ENCODE measurements around the gene WDR7.

Gene WDR7

DNA sequence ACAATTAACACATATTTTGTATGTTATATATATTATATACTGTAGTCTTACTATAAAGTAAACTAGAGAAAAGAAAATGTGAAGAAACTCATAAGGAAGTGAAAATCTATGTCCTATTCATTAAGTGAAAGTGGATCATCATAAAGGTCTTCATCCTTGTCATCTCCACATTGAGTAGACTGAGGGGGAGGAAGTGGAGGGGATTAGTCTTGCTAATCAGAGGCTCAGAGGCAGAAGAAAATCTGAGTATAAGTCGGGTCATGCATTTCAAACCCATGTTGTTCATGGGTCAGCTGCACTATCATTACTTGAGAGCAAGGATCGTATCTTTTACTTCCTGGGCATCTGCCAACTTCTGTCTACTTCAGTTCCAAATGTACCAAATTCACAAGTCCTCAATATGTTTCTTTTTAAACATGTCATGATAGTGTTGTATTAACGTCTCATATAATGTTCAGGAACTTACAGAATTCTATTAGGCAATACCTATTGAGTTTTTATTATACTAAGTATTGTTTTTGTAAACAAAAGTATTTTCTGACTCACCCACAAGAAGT lies 286.8 kb downstream of the WDR7 start:
- no peak for DNase-seq (ENCODE audit: low read depth)

DNA sequence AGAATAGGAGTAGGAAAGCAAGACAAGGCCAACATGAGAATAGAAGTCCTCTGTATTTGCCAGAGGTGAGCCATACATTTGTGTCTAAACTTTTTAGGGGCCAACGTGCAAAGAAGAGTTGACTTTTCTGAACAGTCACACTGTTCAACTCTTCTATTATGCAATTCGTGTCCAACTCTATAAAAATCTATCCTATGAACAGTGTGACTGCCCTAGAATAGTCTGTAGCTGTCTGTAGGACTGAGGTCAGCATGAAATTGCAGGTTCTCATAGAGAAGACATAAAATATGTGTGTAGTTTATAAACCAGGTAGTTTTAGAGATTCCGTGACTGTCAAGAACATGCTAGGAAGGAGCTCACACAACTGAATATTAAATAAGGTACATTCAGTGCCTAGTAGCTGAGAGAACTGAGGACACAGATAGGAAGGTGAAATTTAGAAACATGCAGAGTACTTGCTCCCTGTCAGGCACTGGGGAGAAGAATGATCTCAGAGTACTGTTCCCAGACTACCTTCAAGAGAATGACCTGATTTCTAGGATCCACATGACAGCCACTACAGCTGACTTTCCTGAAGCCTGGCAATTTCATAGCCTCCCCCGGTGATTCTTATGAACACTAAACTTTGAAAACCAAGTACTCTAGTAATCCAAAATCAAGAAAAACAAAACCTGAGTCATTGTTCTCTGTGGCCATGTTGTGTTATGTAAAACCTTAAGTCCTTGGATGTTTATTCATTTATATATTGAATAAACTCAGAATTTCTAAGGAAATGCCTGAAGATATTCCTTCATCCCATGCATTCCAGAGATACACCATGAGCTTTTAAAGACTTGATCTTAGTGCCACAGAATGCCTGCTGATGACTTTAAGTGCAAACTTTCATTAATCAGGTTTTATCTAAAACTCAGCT lies 294.3 kb downstream of the WDR7 start:
- DNase-seq (ENCODE audit: low read depth): no peak

DNA sequence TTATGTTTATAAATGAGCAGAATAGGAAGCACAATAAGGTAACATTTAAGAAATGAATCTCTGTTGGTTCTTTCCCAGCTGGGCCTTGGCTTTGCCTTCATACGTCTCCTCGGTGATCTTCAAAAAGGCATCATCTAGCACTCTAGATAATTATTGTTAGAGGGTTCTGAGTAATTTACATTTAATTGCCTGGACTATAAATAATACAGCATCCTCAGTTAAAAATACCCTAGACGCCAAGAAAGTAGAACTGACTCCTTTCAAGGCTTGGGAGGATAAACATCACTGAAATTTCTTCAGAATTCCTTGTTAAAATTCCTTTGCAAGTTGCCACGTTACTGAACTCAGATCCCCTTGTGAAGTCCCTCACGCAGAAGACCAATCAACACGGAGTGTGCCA lies 296.1 kb downstream of the WDR7 start:
- no peak for DNase-seq (ENCODE audit: low read depth)

DNA sequence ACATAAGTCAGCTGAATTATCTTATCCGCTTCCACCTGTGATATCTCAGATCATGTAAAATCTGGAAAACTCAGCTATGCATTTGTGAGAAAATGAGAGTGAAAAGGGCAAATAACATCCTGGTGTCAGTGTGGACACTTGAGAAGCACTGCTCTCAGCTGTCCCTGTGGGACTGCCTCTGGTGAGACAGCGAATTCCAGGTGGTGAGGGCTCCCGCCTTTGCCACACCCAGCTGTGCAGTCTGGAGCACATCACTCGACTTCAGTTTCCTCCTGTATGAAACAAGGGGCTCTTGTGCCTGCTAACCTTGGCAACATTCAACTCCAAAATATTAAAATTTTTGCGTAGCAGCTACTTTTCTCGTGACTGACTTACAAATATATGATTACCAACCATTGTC lies 300.9 kb downstream of the WDR7 start:
- no peak for DNase-seq (ENCODE audit: low read depth)

DNA sequence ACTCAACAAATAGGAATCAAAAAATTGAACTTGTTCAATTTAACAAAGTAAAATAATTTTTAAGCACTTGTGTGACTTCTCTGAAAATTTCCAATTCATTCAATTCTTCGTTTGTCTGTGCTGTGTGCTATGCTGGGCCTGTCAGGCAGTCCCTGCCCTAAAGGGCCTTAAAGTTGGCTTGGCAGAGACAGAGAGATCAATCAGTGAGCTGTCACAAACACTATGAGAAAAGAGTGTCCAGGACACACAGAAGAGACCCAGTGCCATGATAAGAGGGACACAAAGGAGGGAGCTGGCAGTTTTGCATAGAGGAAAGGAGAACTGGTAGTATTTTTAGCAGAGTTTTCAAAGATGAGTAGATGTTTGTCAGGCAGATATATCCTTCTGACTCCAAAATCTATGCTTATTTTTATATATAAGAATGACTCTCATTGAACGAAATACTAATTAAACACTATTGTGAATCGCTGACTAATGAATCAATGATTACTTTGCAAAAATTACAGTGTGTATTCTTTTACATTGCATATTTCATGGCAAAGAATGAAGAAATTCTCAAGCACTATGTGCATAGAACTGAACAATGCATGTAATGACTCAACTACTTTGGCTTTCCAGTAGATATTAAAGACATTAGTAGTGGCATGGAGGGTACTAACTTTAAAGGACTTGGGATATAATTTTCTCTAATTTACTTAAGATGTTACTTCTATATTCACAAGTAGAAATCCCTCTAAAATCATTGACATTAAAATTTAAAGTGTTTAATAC lies 302.5 kb downstream of the WDR7 start:
- no peak for DNase-seq (ENCODE audit: low read depth)

DNA sequence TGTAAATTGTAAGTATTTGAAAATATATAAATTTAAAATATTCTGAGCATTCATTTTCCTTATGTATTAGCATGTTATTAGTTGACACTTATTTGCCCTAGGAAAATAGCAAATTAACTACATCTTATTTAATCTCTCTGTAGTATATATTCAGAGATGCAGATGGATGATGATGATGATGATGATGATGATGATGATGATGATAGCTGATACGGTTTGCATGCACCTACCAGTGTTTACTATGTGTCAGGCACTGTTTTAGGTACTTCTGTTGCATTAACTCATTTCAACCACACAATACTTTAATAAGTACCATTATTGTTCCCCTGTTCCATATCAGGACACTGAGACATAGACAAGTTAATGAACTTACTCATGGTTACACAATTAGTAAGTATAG lies 304.3 kb downstream of the WDR7 start:
- DNase-seq (ENCODE audit: low read depth): no peak

DNA sequence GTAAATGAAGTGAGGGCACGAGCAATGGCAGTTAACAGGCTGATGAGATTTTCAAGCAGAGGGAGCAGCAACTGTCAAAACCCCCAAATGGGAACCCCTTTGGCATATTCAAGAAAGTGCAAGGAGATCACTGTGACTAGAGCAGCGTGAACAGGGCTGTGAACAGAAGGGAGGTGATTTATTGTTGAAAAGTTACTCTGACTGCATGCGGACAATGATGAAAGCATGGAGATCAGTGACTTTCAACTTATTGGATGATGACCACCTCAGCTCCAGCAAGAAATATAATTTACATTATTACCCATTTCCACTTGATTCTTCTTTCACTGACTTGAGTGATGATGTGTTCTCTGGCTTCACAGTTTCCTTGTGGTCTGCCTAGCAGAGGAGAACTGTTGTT lies 308.0 kb downstream of the WDR7 start:
- no peak for DNase-seq (ENCODE audit: low read depth)

DNA sequence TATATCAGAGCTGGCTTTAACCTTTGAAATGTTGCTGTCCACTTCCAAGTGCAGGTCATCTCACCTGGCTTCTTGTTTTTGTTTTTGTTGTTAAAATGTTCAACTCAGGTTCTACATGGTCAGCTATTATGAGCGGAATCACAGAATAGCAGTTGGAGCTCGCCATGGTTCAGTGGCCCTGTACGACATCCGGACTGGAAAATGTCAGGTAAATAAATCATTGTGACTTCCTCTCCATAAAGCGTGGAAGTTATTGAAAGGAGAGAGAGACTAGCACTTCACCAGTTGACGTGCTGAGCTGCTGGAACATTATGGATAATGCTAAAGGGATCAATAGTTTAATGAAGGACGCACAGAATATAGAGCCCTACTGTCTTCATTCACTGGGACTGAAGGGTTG lies 311.2 kb downstream of the WDR7 start:
- no peak for DNase-seq (ENCODE audit: low read depth)

DNA sequence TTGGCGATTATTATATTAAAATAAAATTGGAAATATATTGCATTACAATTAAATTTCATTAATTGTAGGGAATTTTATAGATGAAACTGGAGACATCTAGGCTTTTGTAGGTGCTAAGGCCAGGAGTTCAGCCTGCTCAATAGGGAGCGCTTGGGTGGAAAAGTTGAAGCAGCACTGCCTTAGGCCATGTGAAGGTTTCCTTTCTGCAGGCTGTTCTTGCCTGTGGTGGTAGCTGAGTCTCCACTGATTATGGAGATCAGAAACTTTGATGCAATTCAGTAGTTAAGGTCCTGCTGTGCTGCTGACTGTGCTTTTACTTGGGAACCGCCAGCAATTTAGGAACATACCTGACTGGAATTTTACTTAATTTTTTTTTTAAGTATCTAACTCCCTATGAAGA lies 315.9 kb downstream of the WDR7 start:
- DNase-seq (ENCODE audit: low read depth): no peak

DNA sequence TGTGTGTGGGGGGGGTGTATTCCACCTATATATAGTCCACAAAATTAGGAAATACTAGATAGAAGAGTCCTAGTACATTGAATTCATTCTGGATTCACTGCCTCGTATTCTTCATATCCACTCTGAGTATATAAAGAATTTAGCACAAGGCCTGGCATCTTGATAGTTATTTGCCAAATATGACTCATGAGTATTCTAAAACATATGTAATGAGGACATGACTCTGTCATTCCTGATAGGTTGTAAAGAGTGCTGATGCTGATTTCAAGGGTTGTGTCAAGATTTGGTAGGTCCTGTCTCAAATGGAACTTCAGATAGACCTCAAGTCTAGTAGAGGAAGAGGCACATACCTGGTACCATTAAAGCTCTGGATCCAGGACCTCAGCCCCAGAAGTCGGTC lies 322.3 kb downstream of the WDR7 start:
- DNase-seq (ENCODE audit: low read depth): no peak

DNA sequence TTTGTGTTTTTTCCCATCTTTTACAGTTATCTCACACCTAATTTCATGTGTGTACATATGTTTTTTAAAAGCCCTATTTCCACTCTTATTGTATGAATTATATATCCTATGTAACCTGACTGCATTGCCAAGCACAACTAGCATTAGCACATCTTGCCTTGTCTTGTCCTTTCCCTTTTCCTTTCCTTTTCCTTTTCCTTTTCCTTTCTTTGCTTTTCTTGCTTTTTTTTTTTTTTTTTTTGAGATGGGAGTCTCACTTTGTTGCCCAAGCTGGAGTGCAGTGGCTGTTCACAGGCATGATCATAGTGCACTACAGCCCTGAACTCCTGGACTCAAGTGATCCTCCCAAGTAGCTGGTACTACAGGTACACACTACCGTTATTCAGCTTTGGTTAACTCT lies 323.0 kb downstream of the WDR7 start:
- no peak for DNase-seq (ENCODE audit: low read depth)

DNA sequence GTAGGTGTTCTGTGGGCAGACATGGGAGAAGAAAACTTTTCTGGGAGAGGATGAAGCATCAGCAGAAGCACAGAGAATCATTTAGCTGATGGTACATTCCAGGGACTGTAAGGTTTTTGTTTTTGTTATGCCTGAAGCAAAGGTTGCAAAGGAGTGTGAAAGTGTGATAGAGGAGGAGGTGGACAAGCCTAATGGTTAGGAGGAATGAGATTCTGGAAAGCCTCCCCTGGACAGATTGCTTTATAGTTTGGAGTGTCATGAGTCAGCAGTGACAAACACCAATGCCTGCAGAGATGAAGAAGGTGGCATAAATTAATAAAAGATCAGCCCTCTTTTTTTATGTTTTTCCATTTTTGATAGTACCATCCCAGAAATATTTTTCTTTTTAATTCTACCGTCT lies 324.1 kb downstream of the WDR7 start:
- DNase-seq (ENCODE audit: low read depth): no peak

DNA sequence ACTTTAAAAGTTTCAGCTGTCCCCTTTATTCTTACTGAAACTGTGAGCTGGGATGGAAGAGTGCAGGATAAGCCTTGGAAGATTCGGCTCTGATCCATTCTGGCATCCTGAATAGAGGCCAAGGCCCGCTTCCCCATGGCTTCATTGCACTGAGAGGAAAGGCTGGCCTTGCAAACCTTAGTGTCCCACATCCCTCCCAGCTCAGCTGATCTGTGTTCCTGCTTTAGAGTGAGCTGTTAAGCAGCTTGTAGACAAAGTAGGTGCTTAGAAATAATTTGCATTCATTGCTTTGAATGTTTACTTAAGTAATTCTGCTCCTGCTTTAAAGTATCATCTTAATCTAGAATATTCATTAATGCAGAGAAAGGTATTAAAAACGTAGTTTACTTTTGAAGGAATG lies 326.1 kb downstream of the WDR7 start:
- no peak for DNase-seq (ENCODE audit: low read depth)

DNA sequence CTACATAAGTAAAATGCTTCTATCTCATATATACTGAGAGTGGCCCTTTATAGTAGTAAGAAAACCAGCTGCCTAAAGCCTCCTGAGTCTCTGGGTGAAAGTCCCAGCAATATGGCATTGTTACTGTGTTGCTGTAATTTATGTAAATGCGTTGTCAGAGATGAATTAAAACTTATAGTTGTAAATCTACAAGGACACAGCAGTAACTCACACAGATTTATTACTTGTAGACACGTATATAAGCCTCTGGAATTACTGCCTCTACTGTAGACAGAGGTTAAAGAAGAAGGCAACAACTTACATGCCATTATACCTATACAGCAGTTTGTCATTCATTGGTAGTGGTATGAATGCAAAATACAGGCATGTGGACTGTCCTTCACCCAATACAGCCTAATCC lies 326.6 kb downstream of the WDR7 start:
- no peak for DNase-seq (ENCODE audit: low read depth)

DNA sequence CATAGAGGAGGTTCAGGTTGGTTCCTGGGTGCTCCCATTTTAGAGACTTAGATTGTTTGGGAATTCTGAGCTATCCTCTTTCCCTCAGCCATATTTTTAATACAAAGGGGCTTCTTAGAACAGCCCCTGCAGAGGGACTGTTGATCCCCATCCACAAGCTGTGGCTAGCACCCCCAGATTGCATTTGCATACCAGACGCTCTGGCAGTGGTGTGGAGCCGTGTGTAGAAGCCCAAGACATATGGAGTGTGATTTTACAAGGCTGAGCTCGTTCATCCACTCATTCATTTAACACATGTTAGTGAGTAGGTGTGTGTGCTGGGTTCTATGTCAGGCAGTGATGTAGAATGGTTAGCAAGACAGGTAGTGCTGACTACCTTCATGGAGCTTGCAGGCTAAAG lies 329.0 kb downstream of the WDR7 start:
- DNase-seq (ENCODE audit: low read depth): no peak

DNA sequence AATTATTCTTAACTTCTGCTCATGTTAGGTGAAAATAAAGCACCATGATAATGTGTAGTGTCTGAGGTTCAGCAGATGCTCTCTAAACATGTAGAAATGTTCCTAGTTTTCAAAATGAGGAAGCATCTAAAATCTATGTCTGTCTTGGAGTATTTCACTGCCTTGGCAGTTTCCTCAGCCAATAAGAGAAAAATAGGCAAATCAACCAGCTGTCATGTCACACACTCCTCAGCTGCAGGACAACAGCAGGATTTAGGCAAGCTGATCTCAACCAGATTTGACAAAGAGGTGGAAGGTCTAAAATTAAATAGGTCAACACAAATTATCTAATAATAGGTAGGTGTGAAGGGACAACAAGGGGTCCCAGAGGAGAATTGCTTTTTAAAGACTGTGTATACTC lies 331.6 kb downstream of the WDR7 start:
- no peak for DNase-seq (ENCODE audit: low read depth)

DNA sequence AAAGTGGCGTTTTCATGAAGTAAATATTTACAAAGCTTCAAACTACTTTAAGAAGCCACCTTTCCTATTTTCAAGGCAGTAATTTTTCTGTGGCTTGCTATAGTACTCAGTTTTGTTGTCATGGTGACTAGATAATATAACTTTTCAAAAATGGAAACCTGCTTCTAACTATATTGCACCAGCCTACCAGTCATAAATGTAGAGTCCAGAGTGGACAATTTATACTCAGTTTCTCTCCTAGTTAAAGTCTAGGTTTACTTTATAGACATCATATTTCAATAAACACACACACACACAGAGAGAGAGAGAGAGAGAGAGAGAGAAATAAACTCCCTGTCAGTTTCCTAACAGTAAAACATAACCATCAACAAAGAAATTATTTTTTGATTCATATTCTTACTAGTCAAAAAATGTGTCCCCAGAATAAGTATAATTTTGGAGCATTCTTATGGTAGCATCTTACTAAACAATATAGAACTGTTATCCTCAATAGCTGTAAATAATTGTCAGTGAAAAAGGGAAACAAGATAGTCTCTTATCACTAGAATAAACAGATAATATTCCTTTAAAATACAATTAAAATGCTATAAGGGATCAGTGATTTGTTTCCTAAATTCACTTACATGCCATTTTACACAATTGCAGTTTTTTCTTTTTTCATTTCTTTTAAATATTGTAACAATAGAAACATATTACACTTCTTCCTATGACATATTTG lies 332.3 kb downstream of the WDR7 start:
- DNase-seq (ENCODE audit: low read depth): no peak

DNA sequence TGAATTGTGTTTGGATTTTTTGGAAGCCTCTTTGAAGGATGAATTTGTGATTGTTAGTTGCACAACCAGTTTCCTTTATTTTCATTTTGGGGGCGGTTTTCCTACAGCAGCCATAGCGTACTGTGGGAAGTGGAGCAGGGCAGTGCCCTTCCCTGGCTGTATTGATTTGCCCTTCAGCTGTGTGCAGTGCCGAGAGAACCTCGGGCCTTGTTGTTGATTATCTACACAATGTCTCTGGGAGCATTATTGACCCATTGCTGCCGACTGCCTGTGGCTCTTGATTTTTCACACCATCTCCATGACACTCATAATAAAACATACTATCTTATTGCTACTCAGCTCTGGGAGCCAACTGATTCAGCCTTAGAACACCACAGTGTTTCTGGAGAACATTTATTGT lies 333.6 kb downstream of the WDR7 start:
- DNase-seq (ENCODE audit: low read depth): no peak

DNA sequence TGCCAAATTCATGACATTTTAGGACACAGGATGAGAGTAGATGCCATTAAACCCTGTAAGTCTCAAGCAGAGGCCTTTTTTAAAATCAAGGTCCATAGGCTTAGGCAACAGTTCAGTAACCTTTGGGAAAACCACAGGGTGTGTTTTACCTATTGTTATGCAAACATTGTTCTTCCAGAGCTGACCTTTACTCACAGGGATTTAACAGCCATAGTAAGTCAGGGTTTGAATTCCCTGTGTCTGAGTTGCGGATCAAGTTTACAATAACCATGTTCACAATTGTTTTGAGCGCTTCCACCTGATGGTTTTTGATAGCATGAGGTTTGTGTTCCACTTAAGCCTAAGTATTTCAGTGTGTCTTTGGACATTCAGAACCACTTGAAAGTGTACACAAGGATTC lies 335.7 kb downstream of the WDR7 start:
- no peak for DNase-seq (ENCODE audit: low read depth)

DNA sequence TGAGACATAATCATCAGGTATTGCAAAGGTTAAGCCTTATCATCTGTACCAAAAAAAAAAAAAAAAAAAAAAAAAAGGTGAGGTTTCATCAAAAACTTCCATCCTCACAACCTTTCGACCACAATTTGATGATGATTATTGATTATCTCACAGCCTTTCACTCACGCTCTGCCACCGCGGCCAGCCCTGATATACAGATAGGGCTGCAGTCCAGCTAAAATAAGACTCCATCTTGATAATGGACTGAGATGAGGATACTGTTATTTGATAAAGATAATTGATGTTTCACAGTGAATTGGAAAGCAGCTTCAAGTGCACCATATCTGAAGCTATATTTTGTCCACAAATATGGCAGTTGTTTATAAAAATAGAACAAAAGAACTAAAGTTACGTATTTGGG lies 336.1 kb downstream of the WDR7 start:
- DNase-seq (ENCODE audit: low read depth): no peak

DNA sequence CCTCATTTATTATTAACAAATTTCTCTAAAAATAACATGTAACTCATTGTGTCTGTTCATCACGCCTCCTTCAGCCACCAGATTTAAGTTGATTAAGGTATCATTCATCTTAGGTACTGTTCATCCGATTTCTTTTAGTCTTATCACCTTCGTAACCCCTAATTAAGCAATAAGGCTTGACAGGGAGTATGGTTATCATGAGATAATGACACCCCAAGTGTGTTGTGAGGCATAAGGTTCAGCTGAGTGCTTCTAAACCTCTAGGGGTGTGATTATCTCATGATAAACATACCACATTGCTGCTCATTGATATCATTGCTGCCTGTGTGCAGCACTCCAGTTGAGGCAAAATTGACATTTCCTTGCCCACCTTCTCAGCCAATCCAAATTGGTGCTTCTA lies 336.9 kb downstream of the WDR7 start:
- DNase-seq (ENCODE audit: low read depth): no peak

DNA sequence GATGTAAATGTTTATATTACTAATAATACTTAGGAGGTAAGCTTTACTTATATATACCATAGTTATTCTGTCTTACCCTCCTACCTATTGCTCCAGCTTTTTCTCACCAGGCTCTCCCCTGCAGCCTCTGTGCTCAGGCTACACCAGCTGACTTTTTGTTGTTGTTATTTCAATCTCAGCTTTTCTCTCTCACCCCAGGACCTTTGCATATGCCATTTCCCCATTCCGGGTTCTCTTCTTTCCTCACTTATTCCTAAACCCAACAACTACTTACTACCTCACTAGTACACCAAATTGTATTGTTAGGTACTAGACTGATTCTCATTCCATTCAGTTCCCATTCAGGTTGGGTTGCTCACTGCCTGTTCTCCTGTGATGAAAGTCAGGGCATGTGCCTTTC lies 339.5 kb downstream of the WDR7 start:
- no peak for DNase-seq (ENCODE audit: low read depth)

DNA sequence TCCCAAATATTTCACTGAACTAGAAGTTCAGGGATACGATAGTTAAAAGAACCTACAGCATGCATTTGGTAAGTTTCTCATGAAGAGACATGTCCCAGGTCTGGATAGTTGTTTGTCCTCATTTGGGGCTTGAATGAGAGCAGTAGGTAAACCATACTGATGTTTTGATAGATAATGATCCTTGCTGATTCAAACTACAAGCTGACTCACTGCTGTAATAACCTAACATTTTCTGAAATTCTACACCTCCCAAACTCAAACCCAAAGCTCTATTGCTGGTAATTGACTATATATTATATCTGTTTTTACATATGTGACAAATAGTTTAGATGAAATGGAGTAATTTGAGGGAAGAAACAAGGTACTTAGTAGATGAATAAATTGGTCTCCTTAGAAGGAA lies 341.6 kb downstream of the WDR7 start:
- no peak for DNase-seq (ENCODE audit: low read depth)

Measured in T-helper 22 cell (primary cell).